ENCODE results near the gene BBS9.

BBS9 gene

DNA sequence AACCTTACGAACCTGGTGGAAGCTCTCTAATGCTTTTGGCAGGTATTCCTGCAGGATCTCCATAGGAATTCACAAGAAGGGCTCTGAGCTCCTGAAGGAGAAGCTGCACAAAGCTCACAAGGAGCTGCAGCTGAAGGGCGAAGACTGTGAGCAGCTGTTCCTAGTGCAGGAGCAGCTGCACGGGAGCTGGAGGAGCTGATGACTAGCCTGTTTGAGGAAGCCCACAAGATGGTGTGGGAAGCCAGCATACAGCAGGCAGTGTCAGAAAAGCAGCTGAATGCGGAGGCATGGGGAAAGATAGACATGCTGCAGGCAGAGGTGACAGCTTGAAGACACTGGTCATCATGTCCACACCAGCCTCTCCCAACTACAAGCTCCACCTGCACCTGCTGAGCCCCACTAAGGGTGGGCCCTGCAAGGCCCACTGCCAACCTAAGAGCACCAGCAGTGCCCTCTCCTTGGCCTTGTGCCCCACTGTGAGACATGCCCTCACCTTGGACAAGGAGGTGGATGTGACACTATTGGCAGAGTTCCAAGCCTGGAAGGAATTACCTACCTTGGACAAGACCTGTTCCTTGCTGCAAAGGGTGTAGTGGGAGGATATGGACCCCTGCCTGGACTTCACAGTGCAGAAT is 250.6 kb downstream of the BBS9 start:
- no peak for DNase-seq

DNA sequence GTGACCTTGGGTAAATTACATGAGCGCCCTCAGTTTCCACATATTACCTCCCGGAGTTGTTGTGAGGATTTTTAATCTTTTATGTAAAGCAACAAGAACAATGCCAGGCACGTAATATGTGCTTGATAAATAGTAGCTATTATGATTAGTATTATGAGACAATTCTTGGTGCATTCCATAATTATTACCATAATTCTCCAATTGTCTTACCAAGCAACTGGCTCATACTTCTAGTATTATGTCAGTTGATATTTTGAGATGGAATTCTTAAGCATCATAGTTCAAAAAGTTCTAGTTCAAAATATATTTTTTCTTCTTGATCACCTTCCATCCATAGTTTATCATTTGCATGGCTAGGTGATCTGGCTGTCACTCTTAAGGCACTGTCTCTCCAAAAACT is 259.0 kb downstream of the BBS9 start:
- DNase-seq = peak; percentile 3

DNA sequence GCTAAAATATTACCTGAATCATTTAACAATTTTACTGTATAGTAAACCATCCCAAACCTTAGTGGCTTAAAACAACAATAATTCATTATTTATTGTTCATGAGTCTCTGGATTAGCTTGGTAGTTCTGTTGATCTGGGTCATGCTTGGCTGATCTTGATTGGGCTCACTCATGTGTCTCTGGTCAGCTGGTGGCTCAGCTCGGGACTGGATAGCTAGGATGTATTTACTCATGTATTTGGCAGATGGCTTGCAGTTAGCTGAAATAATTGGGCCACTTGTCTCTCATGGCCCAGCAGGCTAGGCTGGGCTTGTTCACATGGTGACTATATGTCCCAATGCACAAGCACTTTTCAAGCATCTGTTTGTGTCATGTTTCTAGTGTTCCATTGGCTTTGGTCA is 262.8 kb downstream of the BBS9 start:
- DNase-seq = no peak

DNA sequence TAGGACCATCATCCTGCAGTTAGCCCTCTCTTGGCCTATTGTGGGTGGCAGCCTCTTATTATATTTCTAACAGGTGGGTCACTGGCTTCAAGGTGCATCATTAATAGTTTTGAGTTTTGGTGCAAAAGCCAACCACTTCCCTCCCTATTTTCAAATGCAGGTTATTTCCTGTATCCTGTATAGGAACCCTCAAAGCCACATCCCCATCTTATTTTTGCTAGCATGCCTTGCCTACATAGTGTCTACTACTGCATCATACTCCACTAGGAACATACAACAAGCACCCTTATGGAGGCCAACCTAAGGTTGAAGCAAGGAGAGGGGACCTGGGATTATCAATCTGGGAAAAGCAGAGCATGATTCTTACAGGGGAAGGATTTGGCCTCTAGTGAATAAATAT is 264.4 kb downstream of the BBS9 start:
- no peak for DNase-seq

DNA sequence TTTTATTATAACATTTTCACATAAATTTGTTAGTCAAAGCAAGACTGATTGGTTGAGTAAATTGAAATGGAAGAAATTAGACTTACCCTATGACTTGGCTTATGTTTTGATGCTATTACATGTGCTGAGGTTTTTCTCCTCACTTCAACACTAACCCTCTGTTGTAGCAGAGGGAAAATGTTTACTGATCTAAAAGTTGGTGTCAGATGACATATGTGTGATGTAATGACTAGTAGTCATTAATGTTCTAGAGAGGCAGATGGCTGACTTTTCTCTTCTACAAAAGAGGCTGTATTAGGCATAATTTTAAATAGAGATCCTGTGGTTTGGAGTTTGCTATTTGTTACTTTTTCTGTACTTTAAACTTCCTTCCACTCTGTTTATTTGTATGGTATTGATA is 266.0 kb downstream of the BBS9 start:
- DNase-seq = no peak

GRCh38 chr7:33399528-33400213 is 270.3 kb downstream of the BBS9 start:
- no peak for DNase-seq

- no peak for DNase-seq
These were observed 270.8 kb downstream of the BBS9 start for GRCh38 chr7:33400214-33400538.

DNA sequence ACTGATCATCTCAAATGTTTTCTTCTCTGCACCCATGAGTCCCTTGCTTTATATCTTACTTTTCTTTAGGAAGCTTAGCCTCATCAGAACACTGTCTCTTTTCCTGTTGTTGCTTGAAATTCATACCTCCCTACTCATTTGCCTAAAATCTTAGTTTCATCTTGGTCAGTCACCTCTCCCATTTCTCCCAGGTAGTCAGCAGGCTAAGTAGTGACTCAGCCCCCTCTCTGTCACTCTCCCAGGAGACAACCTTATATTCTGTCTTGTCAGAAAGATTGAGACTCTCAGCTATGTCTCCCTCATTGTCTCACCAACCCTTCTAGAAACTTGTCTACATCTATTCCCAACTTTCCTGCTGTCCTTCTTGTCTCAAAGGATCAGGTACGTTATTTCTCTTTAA is 280.9 kb downstream of the BBS9 start:
- no peak for DNase-seq

DNA sequence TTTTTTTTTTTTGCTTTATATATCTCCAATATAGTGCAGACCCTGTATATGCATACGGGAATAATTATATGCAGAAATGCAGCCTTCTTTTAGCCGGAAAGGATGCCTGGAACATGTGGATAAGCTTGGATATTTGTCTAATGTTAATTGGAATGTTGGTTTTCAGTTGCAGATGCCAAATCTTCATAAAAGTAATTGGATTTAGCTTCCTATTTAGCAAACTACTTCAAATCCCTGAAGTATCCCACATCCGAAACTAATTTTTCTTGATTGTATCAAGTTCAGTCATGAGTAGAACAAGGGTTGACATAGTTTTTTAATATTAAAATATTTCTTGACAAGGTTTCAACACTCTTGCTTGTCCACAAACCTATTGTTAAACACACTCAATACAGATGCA is 281.7 kb downstream of the BBS9 start:
- DNase-seq = no peak

DNA sequence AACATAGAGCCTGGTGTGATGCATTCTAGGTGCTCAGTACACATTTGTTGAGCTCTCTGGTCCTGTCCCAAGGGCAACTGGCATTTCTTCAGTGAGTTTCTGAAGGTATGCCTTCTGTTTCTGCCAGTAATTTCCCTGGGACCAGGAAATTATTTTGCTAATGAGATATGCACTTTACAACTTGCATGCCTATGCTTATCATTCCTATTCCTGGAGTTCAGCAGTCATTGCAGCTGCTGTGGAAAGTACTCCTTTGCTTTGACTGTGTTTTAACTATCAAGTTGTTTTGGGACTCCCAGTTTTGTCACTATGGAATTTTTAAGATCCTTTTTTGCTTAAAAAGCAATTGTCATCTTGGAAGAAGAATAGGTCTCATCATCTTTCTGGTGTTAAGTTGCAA is 283.0 kb downstream of the BBS9 start:
- DNase-seq = no peak

- peak; percentile 75 for DNase-seq
These were observed 288.9 kb downstream of the BBS9 start for GRCh38 chr7:33418251-33418701.

- no peak for DNase-seq
These were observed 291.1 kb downstream of the BBS9 start for GRCh38 chr7:33420311-33420940.

GRCh38 chr7:33421429-33421828 is 292.1 kb downstream of the BBS9 start:
- peak; percentile 19 for DNase-seq

DNA sequence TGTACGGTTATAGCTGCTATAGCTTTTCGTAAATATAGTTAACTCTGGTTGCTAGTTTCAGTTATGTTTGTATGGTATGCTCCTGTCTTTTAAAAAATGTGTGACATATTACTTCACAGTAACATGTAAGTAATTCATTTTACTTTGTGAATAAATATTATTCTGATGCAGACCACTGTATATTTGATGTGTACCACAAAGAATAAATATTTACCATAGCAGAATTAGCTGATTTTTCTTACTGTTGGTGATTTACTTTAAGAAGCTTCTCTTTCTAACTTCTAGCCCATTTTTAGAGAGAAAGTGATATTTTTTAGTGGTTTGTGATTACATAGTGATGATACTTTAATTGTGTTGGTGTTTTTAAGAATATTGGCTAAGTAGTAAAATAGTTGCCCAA is 292.8 kb downstream of the BBS9 start:
- no peak for DNase-seq

DNA sequence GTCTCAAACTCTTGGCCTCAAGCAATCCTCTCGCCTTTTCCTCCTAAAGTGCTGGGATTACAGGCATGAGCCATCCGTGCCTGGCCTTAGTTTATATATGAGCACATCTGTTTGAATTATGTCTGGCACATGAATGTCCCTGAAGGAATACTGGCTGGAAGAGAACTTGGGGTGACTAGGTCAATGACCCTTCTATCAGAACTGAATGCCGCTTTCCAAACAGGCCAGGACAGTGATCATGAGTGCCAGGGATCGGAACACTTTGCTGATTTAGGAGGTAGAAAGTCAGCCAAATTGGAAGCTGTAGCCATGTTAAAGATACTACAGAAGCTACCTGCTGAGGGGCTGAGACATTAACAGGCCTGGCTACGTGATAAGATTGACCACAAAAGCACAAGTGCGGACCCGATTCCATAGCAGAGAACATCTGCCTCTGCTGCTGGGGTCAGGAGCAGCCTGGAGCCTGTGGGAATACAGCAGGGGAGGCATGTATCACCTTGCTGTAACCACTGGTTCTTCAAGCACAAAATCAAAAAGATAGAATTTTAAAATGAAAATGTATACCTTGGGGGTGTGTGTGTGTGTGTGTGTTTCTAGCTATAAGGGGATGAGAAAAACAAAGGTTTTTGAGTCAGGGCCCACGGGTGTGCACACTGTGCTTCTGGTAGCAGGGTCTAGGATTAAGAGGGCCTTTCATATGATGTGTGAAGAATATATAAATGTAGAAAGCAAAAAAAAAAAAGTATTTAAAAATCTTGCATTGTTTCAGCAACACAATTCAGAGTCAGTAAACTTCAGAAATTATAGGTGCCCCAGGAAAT is 293.7 kb downstream of the BBS9 start:
- DNase-seq = no peak

DNA sequence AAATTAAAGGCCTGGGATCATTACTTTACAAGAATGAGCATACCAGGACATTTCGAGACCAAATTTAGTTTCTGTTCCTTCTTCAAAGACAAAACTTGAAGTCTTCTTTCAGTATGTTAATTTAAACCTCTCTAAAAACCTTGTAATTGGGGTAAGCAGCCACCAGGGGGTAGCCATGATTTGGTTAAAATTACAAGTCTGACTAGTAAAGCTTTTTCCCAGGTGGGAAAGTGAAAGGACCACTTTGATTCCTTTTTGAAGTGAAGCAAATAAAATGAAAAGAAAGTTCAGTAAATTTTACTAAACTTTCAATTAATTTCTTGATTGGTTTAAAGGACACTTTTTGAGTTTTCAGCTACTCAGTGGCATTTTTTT is 294.3 kb downstream of the BBS9 start:
- no peak for DNase-seq

DNA sequence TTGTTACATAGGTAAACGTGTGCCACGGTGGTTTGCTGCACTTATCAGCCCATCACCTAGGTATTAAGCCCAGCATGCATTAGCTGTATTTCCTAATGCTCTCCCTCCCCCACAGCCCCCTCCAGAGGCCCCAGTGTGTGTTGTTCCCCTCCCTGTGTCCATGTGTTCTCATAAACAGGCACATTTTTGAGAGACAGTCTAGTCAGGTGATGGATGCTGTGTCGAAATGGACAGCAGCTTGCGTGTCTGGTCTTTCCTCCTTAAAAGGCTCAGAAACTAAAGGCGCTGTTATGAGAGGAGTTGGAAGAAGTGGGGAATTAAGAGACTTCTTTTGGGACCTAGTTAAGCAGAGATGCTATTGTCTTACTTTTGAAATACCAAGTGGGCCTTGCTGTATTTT is 296.0 kb downstream of the BBS9 start:
- no peak for DNase-seq

DNA sequence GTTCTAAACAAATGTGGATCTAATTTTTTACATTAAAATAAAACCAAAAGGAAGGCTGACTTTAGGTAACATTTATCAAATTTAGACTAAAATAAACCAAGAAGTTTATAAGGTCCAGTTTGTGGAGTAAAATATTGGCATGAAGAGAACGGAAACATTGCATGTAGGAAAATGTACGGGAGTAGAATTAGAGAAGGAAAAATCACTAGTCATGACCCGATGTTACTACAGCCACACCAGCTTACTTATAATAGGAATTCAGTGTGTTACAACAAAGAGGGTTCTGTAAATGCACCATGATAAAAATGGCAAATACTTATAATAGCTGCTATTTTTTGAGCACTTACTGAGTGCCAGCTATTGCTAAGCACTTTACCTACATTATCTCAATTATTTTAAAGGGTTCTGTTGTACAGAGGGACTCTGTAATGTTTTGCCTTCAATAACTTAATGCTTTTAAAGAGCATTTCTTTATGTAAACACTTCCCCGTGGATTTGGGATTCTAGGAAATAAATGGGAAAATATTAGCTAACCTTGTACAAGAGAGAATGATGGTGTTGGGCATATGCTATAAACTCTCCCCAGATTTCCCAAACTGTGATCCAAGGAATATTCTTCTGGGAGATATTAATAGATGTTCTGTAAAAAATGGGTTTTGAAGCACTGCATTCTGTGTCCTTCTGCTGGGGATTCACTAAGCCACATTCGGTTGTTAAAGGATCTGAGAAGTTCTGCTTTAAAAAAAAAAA is 296.7 kb downstream of the BBS9 start:
- DNase-seq = no peak

- DNase-seq = no peak
These were observed 299.1 kb downstream of the BBS9 start for GRCh38 chr7:33428415-33428814.

DNA sequence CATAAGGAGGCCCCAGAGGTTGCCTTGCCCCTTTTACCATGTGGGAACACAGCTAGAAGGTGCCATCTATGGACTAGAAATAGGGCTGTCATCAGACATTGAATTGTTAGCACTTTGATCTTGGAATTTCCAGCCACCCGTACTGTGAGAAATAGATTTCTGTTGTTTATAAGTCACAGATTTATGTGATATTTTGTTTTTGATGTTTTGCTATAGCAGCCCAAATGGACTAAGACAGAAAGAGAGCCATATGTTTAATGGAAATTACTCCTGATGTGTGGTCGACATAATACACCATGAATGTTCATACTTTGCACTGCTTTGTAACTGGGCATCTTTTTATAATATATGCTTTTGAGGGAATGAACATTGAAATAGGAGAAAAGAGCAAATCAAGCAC is 302.2 kb downstream of the BBS9 start:
- DNase-seq = no peak

- DNase-seq = no peak
These were observed 303.5 kb downstream of the BBS9 start for GRCh38 chr7:33432821-33433220.

- DNase-seq = no peak
These were observed 304.0 kb downstream of the BBS9 start for GRCh38 chr7:33433357-33433756.

GRCh38 chr7:33444511-33444910 is 315.1 kb downstream of the BBS9 start:
- no peak for DNase-seq
